ENCODE measurements around the gene MESP1.

MESP1 gene

DNA sequence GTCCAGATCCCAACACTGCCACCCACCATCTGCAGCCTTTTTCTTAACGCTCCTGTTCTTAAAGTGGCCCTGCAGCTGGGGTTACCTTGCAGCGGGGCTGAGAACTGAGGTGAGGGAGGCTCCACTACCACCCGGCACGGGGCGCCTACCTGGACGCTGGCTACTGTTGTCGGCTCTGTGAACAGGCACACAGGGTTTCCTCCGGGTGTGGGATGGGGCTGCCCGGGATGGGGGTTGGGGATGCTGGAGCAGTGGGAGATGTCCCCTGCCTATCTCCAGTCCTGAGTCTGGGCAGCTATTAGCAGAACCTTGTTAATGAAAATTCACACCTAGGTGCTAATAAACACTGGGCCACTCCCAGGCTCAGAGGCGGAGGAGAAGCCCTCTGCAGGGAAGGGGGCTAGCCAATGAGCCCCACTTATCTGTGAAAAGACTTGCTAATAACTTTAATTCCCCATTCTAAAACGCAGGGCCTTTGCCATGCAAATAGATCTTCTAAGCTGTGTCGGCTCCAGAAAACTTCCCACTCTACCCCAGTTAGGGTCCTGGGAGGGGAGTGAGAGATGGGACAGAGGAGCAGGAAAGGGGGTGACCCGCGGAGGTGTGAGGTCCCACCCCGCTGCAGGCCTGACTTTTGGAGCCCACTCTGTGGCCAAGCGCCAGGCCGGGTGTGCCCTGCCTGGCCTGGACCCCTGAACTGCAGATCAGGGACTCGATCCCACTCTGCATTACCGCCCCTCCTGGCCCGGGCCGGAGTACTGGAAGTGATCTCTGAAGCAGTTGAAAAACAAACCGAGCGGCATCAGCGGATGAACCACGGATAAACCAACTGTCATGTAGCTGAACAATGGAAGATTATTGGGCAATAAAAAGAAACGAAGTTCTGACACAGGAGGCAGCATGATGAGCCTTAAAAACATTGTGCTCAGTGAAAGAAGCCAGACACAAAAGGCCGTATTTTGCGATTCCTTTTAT is 3.1 kb downstream of the MESP1 start:
- no peak overlapping the region for H3K9ac ChIP-seq (ENCODE audit: low read length)
- H3K4me3 ChIP-seq (ENCODE audit: insufficient read depth, low read length, poor library complexity, severe bottlenecking): no peak overlapping the region
- no peaks in the 10 kb centered on the region for H3K27me3 ChIP-seq (ENCODE audit: low read length)
- no peak overlapping the region for H3K27ac ChIP-seq (ENCODE audit: low read depth, low read length)
- H4K20me1 ChIP-seq (ENCODE audit: low read depth, low read length): no peaks in the 10 kb centered on the region
- H3K4me2 ChIP-seq (ENCODE audit: low read depth, low read length, poor library complexity, severe bottlenecking): no peak overlapping the region
- no peak overlapping the region for H2AFZ ChIP-seq (ENCODE audit: low read depth, low read length, severe bottlenecking)
- no peaks in the 10 kb centered on the region for H3K9me2 ChIP-seq (replicated peaks; ENCODE audit: insufficient read depth, low read length)
- no peaks in the 10 kb centered on the region for H3F3A ChIP-seq (ENCODE audit: insufficient read depth)
- no peaks in the 10 kb centered on the region for H3K9me3 ChIP-seq (ENCODE audit: insufficient read depth, low read length)
- H3K79me2 ChIP-seq (ENCODE audit: insufficient read depth, low read length): no peaks in the 10 kb centered on the region
- no peaks in the 10 kb centered on the region for H3K36me3 ChIP-seq (ENCODE audit: low read length)
- TF ChIP-seq, protein P1, sequence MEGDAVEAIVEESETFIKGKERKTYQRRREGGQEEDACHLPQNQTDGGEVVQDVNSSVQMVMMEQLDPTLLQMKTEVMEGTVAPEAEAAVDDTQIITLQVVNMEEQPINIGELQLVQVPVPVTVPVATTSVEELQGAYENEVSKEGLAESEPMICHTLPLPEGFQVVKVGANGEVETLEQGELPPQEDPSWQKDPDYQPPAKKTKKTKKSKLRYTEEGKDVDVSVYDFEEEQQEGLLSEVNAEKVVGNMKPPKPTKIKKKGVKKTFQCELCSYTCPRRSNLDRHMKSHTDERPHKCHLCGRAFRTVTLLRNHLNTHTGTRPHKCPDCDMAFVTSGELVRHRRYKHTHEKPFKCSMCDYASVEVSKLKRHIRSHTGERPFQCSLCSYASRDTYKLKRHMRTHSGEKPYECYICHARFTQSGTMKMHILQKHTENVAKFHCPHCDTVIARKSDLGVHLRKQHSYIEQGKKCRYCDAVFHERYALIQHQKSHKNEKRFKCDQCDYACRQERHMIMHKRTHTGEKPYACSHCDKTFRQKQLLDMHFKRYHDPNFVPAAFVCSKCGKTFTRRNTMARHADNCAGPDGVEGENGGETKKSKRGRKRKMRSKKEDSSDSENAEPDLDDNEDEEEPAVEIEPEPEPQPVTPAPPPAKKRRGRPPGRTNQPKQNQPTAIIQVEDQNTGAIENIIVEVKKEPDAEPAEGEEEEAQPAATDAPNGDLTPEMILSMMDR (IDR thresholded peaks at IDR 0.05; ENCODE audit: insufficient read depth, low read length, poor library complexity, severe bottlenecking): no peak
- TF ChIP-seq EZH2phosphoT487 (conservative IDR thresholded peaks at IDR 0.05; ENCODE audit: low read length): no peak

DNA sequence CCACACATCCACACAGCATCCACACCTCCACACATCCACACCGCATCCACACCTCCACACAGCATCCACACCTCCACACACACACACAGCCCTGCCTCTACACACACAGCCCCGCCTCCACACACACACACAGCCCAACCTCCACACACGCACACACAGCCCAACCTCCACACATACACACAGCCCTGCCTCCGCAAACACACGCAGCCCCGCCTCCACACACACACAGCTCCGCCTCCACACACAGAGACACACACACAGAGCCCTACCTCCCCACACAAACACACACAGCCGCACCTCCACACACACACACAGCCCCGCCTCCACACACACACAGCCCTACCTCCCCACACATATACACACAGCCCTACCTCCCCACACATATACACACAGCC is 4.7 kb downstream of the MESP1 start:
- Histone ChIP-seq H3K9ac (ENCODE audit: low read length) (no peak overlapping the region), H3K27ac (ENCODE audit: low read depth, low read length) (no peak overlapping the region)

DNA sequence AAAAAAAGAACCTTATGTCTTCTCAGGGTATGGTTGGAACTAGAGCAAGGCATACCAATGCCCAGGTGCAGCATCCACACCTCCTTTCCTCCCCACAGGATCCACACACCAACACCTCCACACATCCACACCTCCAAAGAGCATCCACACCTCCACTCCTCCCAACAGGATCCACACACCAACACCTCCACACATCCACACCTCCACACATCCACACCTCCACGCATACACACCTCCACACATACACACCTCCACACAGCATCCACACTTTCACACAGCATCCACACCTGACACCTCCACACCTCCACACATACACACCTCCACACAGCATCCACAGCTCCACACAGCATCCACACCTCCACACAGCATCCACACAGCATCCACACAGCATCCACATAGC is 5.3 kb downstream of the MESP1 start:
- H3K27me3 ChIP-seq (ENCODE audit: low read length): no peaks in the 10 kb centered on the region

More for the DNA sequence above, 4.7 kb downstream of the MESP1 start:
- Histone ChIP-seq H2AFZ (ENCODE audit: low read depth, low read length, severe bottlenecking) (no peak overlapping the region), H3K36me3 (ENCODE audit: low read length) (no peaks in the 10 kb centered on the region), H3K9me3 (ENCODE audit: insufficient read depth, low read length) (no peaks in the 10 kb centered on the region), H3K4me2 (ENCODE audit: low read depth, low read length, poor library complexity, severe bottlenecking) (no peak overlapping the region), H3K27me3 (ENCODE audit: low read length) (no peaks in the 10 kb centered on the region), H4K20me1 (ENCODE audit: low read depth, low read length) (no peaks in the 10 kb centered on the region), H3F3A (ENCODE audit: insufficient read depth) (no peaks in the 10 kb centered on the region), H3K9me2 (replicated peaks; ENCODE audit: insufficient read depth, low read length) (no peaks in the 10 kb centered on the region), H3K4me3 (ENCODE audit: insufficient read depth, low read length, poor library complexity, severe bottlenecking) (no peak overlapping the region), H3K79me2 (ENCODE audit: insufficient read depth, low read length) (no peaks in the 10 kb centered on the region)
- TF ChIP-seq EZH2phosphoT487 (conservative IDR thresholded peaks at IDR 0.05; ENCODE audit: low read length): no peak
- TF ChIP-seq, protein P1 (IDR thresholded peaks at IDR 0.05; ENCODE audit: insufficient read depth, low read length, poor library complexity, severe bottlenecking): no peak

More for the DNA sequence above, 5.3 kb downstream of the MESP1 start:
- H3K9me3 ChIP-seq (ENCODE audit: insufficient read depth, low read length): no peaks in the 10 kb centered on the region
- no peaks in the 10 kb centered on the region for H3K36me3 ChIP-seq (ENCODE audit: low read length)
- H3F3A ChIP-seq (ENCODE audit: insufficient read depth): no peaks in the 10 kb centered on the region
- no peak overlapping the region for H3K4me3 ChIP-seq (ENCODE audit: insufficient read depth, low read length, poor library complexity, severe bottlenecking)
- no peak overlapping the region for H3K4me2 ChIP-seq (ENCODE audit: low read depth, low read length, poor library complexity, severe bottlenecking)
- H4K20me1 ChIP-seq (ENCODE audit: low read depth, low read length): no peaks in the 10 kb centered on the region
- no peak overlapping the region for H2AFZ ChIP-seq (ENCODE audit: low read depth, low read length, severe bottlenecking)
- no peaks in the 10 kb centered on the region for H3K79me2 ChIP-seq (ENCODE audit: insufficient read depth, low read length)
- no peaks in the 10 kb centered on the region for H3K9me2 ChIP-seq (replicated peaks; ENCODE audit: insufficient read depth, low read length)
- H3K9ac ChIP-seq (ENCODE audit: low read length): no peak overlapping the region
- no peak overlapping the region for H3K27ac ChIP-seq (ENCODE audit: low read depth, low read length)
- TF ChIP-seq, protein P1 (IDR thresholded peaks at IDR 0.05; ENCODE audit: insufficient read depth, low read length, poor library complexity, severe bottlenecking): no peak
- TF ChIP-seq EZH2phosphoT487 (conservative IDR thresholded peaks at IDR 0.05; ENCODE audit: low read length): no peak
